ENCODE measurements around the gene ANKRD11.
"Not testable (repeated sequence)": the region's sequence is repeated elsewhere in the genome, so short reads cannot be mapped to it uniquely, and the experiment has no call there.

The ANKRD11 gene

GRCh38 chr16:89362540-89363223, 127.7 kb downstream of the ANKRD11 start:
- FAIRE-seq: not testable (repeated sequence)

DNA sequence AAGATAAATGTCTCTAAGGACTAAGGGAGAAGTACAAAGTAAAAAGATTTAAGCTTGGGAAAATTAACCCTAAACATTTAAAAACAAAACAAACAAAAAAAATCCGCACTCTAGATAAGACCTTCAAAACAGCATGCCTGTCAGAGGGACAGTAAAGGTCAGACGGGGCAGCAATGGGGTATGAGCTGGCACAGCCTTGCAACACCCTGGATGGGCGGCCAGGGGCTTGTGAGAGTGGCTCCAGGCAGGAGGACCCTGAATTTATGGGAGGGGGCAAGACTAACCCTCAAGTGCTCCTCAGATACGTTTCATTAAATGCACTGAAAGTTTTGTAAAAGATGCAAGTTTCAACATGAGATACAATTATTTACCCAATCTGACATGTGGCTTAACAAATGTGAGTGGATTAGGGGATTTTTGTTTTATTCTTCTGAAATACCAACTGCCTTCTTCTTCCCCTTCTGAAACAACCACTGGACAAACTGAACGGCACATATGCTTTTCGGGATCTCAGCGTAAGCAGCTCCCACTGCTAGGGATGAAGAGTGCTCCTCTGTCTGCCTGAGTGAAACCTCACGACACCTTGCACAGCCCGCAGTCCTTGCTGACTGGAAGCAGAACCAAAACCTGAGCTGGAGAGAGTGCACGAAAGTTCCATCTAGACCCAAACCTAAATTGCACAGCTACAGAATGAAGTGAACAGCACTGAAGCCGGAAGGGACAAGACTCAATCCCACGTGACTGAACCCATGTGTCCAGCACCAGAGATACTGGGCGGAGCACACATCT, 128.4 kb downstream of the ANKRD11 start:
- no peak for FAIRE-seq

- FAIRE-seq: no peak
These were observed 129.5 kb downstream of the ANKRD11 start for GRCh38 chr16:89360760-89361435.

DNA sequence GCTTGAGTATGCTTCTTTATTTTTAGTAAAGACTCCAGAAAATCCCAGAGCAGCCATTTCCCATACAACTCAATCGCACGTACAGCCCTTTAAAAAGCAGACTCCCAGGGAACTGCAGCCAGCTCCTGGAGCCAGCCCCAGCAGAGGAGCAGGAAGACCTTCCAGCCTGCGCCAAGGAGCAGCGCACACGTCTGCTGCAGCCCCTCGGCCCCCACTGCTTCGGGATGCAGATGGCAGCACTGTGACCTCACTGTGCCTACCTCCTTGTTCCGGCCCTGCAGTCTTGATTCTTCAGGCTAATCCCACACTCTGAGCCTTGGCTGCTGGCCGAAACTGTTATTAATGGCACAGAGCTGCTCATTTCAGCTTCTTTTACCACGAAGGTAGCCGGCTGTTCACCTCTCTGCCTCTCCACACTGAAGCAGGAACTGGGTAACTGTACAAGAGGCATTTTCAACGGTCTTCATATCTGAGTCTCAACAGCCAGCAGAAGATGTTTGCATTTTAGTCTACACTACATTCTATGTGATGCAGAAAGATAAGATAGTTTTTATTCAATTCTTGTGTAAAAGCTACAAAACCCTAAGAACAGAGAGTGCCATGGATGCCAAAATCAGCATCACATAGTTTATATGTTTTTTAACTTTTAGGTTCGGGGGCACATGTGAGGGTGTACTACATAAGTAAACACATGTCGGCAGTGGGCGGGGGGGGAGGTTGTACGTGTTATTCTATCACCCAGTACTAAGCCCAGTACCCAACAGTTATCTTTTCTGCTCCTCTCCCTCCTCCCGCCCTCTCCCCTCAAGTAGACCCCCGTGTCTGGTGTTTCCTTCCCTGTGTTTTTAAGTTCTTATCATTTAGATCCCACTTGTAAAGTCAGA, 130.9 kb downstream of the ANKRD11 start:
- FAIRE-seq: no peak

DNA sequence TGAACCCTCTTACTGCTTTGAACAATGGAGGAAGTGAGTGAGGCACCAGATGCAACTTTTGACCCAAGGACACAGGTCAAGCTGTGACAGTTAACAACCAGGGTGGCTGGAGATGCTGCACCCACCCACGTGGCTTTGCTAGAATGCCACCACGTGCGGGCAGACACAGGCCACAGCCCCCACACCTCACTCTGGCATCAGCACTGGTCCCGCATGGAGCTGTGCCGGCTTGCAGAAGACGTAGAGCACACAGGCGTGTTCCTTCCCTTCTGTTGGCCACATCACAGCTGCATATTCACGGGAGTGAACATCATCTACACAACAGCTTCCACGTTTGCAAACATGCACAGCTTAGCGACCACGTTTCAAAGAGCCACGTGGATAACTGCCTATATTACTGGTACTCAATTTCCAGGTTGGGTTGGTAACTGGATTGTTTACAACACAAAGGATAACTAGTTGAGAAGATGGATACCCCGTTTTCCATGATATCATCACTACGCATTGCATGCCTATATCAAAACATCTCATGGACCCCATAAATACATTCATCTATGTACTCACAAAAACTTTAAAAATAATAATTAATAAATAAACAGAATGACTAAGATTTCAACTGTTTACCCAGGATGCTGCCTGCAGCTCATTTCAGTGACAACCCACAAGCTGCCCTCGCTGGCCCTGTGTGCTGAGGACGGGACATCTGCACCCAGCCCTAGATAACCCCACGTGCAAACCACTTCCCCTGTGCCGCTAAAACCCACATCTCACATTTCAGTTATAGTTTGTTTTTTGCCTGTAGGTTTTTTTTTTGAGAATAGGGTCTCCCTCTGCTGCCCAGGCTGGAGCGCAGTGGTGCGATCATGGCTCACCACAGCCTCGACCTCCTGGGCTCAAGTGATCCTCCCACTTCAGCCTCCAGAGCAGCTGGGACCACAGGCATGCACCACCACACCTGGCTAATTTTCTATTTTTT, 132.0 kb downstream of the ANKRD11 start:
- no peak for FAIRE-seq

GRCh38 chr16:89357055-89357816, 133.1 kb downstream of the ANKRD11 start:
- FAIRE-seq: no peak

- no peak for FAIRE-seq
These were observed 134.7 kb downstream of the ANKRD11 start for GRCh38 chr16:89355686-89356085.

DNA sequence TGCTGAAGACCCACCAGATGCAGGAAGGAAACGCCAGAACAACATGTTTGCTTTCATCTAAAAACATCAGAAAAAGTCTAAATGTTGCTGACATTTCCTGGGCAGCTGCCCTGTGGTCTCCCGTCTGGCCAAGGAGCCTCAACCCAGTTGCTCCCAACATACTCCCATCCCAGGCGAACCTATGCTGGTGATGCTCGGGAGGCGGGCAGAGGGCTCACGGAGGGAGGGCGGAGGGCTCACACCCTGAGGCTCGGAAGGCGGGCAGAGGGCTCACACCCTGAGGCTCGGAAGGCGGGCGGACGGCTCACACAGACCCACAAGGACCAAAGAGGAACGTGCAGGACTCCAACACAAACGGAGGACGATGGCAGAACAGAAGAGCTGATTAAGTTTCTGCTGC, 135.4 kb downstream of the ANKRD11 start:
- no peak for FAIRE-seq

DNA sequence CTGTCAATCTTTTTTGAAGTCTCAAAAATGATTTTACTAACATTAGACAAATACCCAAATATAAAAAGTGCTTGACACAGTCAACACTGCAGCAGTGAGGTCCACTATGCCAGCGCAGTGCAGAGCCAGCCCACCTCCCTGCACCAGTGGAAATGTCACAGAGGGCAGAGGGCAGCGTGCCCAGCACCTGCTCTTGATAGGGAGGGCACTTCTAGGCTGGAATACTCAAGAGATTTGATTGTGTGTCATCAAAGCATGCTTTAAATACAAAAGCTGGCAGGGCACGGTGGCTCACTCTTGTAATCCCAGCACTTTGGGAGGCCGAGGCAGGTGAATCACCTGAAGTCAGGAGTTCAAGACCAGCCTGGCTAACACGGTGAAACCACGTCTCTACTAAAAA, 136.0 kb downstream of the ANKRD11 start:
- no peak for FAIRE-seq

- no peak for FAIRE-seq
These were observed 138.2 kb downstream of the ANKRD11 start for GRCh38 chr16:89352091-89352681.

DNA sequence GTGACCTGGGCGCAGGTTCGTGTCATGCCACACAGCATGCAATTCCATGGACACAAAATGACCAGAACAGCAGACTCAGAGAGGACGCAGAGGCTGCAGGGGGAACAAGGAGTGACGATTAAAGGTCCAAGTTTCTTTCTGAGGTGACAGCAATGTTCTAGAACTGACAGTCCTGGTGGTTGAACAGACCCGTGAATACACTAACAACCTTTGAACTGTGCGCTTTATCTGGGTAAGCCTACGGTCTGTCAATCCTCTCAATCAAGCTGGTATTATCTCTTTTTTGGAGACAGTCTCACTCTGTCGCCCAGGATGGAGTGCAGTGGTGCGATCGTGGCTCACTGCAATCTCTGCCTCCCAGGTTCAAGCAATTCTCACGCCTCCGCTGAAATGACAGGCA, 138.7 kb downstream of the ANKRD11 start:
- no peak for FAIRE-seq

- FAIRE-seq: no peak
These were observed 139.5 kb downstream of the ANKRD11 start for GRCh38 chr16:89350701-89351380.

DNA sequence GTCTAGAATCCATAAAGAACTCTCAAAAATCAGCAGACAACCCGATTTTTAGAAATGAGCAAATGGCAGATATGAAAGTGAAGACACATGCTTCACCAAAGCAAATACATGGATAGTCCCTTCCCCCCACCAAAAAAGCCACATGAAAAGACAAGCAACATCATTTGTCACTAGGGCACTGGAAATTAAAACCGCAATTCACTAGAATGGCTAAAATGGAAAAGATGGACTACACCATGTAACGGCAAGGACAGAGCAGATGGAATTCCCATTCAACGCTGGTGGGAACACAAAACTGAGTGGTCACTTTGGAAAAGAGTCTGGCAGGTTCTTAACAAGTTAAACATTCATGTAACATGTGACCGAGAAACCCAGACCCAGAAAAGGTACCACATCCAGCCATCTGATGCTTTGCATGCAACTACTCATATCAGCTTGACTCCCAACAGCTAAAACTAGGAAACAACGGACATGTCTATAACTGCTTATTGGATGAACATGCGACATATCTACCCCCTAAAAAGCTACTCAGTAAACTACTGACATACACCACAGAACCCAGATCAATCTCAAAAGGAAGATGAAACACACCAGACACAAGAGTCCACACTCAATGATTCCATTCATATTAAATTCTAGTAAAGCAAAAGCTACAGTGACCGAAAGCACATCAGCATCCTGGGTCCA, 140.3 kb downstream of the ANKRD11 start:
- no peak for FAIRE-seq

- FAIRE-seq: no peak
These were observed 142.6 kb downstream of the ANKRD11 start for GRCh38 chr16:89347807-89348206.

DNA sequence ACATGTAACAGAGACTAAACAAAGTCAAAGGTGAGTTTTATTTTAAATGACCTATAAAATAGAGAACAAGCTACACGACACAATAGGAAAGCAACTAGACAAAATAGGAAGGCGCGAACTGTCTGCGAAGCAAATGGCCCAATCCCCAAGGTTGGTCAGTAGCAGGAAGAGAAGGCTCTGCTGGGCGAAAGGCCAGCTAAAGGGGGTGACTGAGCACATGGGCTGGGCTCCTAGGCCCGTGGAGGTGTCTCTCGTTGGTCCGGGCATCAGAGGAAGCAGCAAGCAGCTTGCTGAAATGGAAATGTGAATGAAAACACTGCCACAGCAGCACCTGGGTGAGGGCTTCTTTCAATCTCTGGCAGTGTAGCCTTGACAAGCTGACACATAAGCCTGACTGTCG, 143.5 kb downstream of the ANKRD11 start:
- FAIRE-seq: no peak

DNA sequence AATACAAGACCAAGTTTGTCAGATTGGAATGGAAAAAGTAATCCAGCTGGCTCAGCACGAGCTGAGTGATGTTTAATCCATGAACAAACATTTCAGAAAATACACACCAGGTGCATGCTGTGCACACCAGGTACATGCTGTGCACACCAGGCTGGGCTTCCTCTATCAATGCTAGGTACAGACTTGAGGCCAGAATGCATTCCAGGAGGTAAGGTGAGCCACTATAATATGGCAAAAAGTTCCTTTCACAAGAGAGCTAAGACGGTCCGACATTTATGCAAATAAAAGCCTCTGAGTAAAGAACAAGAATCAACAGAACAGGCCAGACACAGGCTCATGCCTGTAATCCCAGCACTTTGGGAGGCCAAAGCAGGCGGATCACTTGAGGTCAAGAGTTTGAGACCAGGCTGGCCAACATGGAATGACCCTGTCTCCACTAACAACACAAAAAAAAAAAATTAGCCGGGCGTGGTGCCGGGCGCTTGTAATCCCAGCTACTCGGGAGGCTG, 144.7 kb downstream of the ANKRD11 start:
- FAIRE-seq: no peak

- FAIRE-seq: no peak
These were observed 145.3 kb downstream of the ANKRD11 start for GRCh38 chr16:89344846-89345611.

DNA sequence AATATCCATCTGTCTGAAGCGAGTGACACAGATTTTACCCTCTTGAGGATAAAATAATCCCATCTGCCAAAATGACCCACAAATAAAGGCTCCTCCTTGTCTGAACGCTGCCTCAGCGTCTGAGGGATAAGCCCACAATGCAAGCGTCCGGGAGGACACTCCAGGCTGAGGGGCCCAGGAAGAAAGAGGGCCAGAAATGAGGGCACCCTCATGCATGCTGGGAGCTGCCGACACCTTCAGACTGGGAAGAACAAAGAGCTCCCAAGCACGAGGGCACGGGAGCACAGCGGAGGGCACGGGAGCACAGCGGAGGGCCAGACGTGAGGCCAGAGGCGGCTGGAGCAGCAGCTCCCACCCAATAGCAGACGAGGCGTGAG, 145.9 kb downstream of the ANKRD11 start:
- no peak for FAIRE-seq

Measured in endometrium (tissue), 2 donors.